Naive B cell (primary cell): ENCODE data around the gene CDCA7. TPM values are rescaled to one million over a fixed set of nuclear protein-coding genes. Genes with fewer than 3 reads are reported as not detected.
"Not testable (repeated sequence)": the region's sequence is repeated elsewhere in the genome, so short reads cannot be mapped to it uniquely, and the experiment has no call there.

Experiments used
- ATAC-seq, 2 donors: fragments of 150-1000 bp; cut with Tn5 transposase; 2 replicates each; pipeline ENCODE4 v1.10.0; 2021; ENCODE audit warnings: low read depth in 2 of 2, mild to moderate bottlenecking in 2 of 2, moderate library complexity in 2 of 2
- DNase-seq: peaks from one replicate; pipeline ENCODE4 v3.0.0; 2022
- H3K27ac Mint-ChIP-seq, 6 donors: one replicate each; pipeline ENCODE4 v1.8.0; 2020 to 2022; ENCODE audit warnings: mild to moderate bottlenecking in 6 of 6, mixed read lengths in 6 of 6, moderate library complexity in 5 of 6, inconsistent platforms in 2 of 6
- H3K27me3 Mint-ChIP-seq, 3 donors: one replicate each; pipeline ENCODE4 v1.8.0; 2021 to 2022; ENCODE audit warnings: mixed read lengths in 3 of 3, mild to moderate bottlenecking in 1 of 3
- H3K36me3 Mint-ChIP-seq, 2 donors: one replicate each; pipeline ENCODE4 v1.8.0; 2020 to 2022; ENCODE audit warnings: mixed read lengths in 2 of 2, inconsistent platforms in 1 of 2, mild to moderate bottlenecking in 1 of 2
- H3K4me1 Mint-ChIP-seq, 3 donors: one replicate each; pipeline ENCODE4 v1.8.0; 2020 to 2022; ENCODE audit warnings: mixed read lengths in 3 of 3, inconsistent platforms in 1 of 3, mild to moderate bottlenecking in 1 of 3, moderate library complexity in 1 of 3
- H3K4me3 Mint-ChIP-seq, 8 donors: one replicate each; pipeline ENCODE4 v1.8.0; 2020 to 2022; ENCODE audit warnings: mild to moderate bottlenecking in 8 of 8, mixed read lengths in 8 of 8, moderate library complexity in 8 of 8, inconsistent platforms in 2 of 8
- H3K9me3 Mint-ChIP-seq, 7 donors: one replicate each; pipeline ENCODE4 v1.8.0; 2020 to 2022; ENCODE audit warnings: mixed read lengths in 7 of 7, mild to moderate bottlenecking in 5 of 7, inconsistent platforms in 2 of 7, moderate library complexity in 1 of 7
- polyA plus RNA-seq, 6 donors: library from polyadenylated mRNA; unstranded; fragments of 300-500 nt; fragmentation: Illumina TruSeq; gene quantifications; one replicate each; pipeline ENCODE4 v1.2.3, GENCODE V29; 2021; ENCODE audit warnings: low read depth in 6 of 6

Gene CDCA7
- polyA plus RNA-seq, 6 donors from 2014 or later, result 0.21 to 1.9 (median 0.52) TPM; not detected in 1

DNA sequence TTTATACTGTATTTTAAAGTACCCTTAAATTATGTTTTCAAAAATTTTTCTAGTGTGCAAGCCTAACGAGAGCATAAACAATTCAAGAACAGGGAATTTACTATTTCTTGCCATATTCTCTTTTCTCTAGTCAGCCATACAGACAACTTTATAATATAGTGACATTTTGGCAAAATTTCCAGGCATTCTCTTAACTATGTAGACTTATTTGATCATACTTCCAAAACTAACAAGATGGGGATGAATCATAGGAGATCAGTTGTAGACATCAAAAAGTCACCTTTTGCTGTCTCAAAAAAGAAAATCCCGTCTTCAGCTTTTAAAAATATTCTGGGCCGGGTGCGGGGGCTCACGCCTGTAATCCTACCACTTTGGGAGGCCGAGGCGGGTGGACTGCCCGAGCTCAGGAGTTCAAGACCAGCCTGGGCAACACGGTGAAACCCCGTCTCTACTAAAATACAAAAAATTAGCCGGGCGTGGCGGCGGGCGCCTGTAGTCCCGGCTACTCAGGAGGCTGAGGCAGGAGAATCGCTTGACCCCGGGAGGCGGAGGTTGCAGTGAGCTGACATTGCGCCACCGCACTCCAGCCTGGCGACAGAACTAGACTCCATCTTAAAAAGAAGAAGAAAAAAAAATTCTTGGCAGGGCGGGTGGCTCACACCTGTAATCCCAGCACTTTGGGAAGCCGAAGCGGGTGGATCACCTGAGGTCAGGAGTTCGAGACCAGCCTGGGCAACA, 61.9 kb downstream of the CDCA7 start:
- H3K27ac Mint-ChIP-seq, H3K9me3 Mint-ChIP-seq, H3K4me3 Mint-ChIP-seq, DNase-seq, H3K36me3 Mint-ChIP-seq, ATAC-seq, H3K4me1 Mint-ChIP-seq: not testable (repeated sequence)
- peaks cover 28 to 42% (median 41%) of the 10 kb centered on the region in 3 donors for H3K27me3 Mint-ChIP-seq

DNA sequence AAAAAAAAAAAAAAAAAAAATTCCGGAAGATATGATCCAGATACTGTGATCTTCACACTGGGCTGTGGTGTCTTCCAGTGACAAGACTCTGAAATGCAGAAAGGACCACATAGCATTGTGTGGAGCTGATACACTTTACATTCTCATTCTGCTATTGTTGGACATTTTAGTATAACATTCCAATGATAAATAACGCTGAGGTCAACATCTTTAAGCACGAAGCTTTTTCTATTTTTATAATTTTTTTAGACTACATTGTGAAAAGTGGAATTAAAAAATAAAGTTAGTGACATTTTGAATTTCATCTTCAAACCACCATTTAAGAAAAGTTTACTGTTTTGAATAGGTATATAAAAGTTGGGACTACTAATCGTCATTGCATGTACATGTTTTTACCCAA, 62.7 kb downstream of the CDCA7 start:
- ATAC-seq, result no peak
- DNase-seq, result no peak
- Mint-ChIP-seq H3K27me3 (peaks cover 32 to 49% (median 49%) of the 10 kb centered on the region in 3 donors), H3K4me1 (peaks cover 0 to 5% (median 0%) of the 10 kb centered on the region in 3 donors), H3K27ac (no peak overlapping the region), H3K4me3 (no peak overlapping the region), H3K36me3 (no peaks in the 10 kb centered on the region), H3K9me3 (peaks cover 0 to 3% (median 0%) of the 10 kb centered on the region in 7 donors)

DNA sequence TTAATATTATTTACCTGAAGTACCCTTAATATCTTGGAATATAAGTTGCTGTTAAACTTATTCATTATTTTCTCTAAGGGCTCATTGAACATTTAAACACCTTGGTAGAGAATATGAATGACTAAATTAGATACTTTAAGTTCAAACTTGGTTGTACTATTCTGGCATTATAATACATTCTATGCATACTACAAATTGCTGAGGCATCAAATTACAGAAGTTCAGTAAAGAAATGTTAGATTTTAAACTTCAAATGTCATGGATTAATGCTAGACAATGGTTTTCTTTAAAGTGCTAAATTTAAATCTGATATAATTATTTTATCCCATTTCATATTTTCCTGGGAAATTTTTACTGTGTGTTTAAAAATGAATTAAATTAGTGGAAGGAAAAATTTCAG, 63.1 kb downstream of the CDCA7 start:
- Mint-ChIP-seq H3K4me3 (no peak overlapping the region), H3K27me3 (peaks cover 33 to 53% (median 45%) of the 10 kb centered on the region in 3 donors), H3K4me1 (peaks cover 0 to 5% (median 0%) of the 10 kb centered on the region in 3 donors), H3K36me3 (no peaks in the 10 kb centered on the region), H3K27ac (no peak overlapping the region), H3K9me3 (peaks cover 0 to 3% (median 0%) of the 10 kb centered on the region in 7 donors)
- ATAC-seq (no peak), DNase-seq (no peak)
